ENCODE data around the gene MRPL55.

DNA sequence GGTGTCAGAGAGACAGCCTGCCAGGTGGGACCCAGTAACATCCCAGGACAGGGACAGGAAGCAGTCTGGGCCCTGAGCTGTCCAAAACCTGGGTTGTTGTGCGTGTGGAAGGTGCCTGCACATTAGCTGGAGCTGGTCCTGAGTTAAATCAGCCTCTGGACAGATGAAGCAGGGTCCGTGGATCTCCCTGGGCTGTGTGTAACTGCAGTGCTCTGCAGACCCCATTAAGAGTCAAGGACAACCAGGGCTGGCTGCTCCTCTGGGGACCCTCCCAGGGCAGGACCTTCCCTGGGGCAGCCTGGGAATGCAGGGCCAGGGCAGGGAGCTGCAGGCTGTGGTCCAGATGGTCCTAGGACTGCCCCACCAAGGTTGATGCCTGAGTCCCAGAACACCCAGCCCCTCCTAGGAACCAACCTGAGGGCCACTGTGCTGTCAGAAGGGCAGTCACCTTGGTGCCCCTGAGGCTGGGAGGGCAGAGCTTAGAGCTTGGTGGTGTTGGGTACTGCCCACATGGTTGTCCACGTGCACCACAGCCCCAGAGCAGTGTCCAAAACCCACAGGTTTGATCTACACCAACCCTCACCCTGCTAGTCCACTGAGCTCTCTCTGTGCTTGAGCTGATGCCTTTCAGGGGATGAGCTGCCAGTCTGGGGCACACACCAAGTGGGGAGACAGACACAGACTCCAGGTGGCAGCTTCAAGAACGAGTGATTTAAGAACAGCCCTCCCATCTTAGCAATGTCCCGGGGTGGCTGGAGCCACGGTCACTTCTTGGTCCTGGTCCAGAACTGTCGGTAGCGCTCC lies 2.9 kb downstream of the MRPL55 start:
- TF ChIP-seq, protein P1, sequence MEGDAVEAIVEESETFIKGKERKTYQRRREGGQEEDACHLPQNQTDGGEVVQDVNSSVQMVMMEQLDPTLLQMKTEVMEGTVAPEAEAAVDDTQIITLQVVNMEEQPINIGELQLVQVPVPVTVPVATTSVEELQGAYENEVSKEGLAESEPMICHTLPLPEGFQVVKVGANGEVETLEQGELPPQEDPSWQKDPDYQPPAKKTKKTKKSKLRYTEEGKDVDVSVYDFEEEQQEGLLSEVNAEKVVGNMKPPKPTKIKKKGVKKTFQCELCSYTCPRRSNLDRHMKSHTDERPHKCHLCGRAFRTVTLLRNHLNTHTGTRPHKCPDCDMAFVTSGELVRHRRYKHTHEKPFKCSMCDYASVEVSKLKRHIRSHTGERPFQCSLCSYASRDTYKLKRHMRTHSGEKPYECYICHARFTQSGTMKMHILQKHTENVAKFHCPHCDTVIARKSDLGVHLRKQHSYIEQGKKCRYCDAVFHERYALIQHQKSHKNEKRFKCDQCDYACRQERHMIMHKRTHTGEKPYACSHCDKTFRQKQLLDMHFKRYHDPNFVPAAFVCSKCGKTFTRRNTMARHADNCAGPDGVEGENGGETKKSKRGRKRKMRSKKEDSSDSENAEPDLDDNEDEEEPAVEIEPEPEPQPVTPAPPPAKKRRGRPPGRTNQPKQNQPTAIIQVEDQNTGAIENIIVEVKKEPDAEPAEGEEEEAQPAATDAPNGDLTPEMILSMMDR (conservative IDR thresholded peaks at IDR 0.05; ENCODE audit: low read depth, low read length) = no peak
- TF ChIP-seq CEBPB (IDR thresholded peaks at IDR 0.05; ENCODE audit: low read depth, low read length) (no peak), POLR2A (IDR thresholded peaks at IDR 0.05; ENCODE audit: low read depth, low read length) (no peak), CHD1 (IDR thresholded peaks at IDR 0.05; ENCODE audit: low read depth, low read length) (no peak), NFE2L2 (IDR thresholded peaks at IDR 0.05; ENCODE audit: low read depth, low read length) (no peak), RFX5 (IDR thresholded peaks at IDR 0.05; ENCODE audit: low read depth, low read length) (no peak), RCOR1 (IDR thresholded peaks at IDR 0.05; ENCODE audit: insufficient replicate concordance, low read length) (no peak), SMC3 (IDR thresholded peaks at IDR 0.05; ENCODE audit: low read depth, low read length) (no peak), MAFK (IDR thresholded peaks at IDR 0.05; ENCODE audit: low read depth, low read length) (no peak), MAZ (IDR thresholded peaks at IDR 0.05; ENCODE audit: borderline replicate concordance, low read depth, low read length) (no peak), RAD21 (IDR thresholded peaks at IDR 0.05; ENCODE audit: low read length) (no peak), FOS (IDR thresholded peaks at IDR 0.05; ENCODE audit: low read depth, low read length) (no peak)
- TF ChIP-seq, protein P2, sequence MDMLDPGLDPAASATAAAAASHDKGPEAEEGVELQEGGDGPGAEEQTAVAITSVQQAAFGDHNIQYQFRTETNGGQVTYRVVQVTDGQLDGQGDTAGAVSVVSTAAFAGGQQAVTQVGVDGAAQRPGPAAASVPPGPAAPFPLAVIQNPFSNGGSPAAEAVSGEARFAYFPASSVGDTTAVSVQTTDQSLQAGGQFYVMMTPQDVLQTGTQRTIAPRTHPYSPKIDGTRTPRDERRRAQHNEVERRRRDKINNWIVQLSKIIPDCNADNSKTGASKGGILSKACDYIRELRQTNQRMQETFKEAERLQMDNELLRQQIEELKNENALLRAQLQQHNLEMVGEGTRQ (IDR thresholded peaks at IDR 0.05; ENCODE audit: low read depth, low read length) = no peak
- TF ChIP-seq, protein P3, sequence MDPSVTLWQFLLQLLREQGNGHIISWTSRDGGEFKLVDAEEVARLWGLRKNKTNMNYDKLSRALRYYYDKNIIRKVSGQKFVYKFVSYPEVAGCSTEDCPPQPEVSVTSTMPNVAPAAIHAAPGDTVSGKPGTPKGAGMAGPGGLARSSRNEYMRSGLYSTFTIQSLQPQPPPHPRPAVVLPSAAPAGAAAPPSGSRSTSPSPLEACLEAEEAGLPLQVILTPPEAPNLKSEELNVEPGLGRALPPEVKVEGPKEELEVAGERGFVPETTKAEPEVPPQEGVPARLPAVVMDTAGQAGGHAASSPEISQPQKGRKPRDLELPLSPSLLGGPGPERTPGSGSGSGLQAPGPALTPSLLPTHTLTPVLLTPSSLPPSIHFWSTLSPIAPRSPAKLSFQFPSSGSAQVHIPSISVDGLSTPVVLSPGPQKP (IDR thresholded peaks at IDR 0.05; ENCODE audit: borderline replicate concordance, low read depth, low read length) = no peak
